ENCODE data around the gene CHN1. TPM values are rescaled to one million over a fixed set of nuclear protein-coding genes. Genes with fewer than 3 reads are reported as not detected.

Gene CHN1
- total RNA-seq, 1 donor from 2014 or later = 7.8 TPM

DNA sequence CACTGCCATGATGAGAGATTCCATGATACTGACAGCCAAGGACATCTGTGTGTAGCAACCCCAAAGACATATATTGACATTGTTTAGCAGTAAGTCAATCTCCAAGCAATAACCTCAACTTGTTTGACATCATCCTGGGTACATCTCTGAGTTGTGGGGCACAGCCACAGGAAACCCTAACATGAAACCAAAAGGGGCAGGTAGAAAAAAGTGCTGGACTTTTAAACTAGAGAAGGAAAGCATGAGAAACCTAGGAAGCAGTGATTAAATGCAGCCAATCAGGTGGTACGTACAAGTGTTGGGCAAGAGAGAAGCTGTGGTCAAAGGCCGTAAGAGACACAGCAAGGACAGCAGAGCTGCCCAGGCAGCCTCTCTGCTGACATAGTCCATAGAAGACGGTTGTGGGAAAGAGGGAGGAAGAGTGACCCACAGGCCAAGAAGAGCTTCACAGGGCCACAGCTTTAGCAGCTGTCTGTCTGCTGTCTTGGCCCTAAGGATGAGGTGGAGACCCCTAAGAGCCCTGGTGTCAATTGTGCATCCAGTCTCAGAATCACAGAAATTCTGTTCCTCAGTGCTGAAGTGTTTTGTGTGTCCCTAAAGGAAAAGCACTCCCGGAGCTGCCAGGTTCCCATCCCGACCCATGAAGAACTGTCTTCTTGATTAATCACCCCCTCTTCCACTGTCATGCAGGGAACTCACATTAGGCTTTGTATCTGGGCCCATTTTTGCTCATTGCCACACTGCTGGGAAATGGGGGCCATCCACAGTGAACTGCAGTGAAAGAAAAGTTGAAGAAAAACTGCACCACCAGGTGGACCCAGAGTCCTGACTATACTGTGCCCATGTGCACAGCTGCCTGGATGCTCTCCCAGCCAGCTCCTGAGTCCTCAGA, 25.4 kb upstream of the CHN1 start:
- Histone ChIP-seq H3K36me3 (no peaks in the 10 kb centered on the region), H3K27me3 (no peaks in the 10 kb centered on the region), H3K4me3 (no peak overlapping the region), H3K9me3 (no peaks in the 10 kb centered on the region), H3K27ac (no peak overlapping the region), H3K4me1 (peaks cover 0 to 3% of the 10 kb centered on the region in 2 donors)
- TF ChIP-seq, protein P1, sequence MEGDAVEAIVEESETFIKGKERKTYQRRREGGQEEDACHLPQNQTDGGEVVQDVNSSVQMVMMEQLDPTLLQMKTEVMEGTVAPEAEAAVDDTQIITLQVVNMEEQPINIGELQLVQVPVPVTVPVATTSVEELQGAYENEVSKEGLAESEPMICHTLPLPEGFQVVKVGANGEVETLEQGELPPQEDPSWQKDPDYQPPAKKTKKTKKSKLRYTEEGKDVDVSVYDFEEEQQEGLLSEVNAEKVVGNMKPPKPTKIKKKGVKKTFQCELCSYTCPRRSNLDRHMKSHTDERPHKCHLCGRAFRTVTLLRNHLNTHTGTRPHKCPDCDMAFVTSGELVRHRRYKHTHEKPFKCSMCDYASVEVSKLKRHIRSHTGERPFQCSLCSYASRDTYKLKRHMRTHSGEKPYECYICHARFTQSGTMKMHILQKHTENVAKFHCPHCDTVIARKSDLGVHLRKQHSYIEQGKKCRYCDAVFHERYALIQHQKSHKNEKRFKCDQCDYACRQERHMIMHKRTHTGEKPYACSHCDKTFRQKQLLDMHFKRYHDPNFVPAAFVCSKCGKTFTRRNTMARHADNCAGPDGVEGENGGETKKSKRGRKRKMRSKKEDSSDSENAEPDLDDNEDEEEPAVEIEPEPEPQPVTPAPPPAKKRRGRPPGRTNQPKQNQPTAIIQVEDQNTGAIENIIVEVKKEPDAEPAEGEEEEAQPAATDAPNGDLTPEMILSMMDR (IDR thresholded peaks at IDR 0.05) = peak in 2 of 3 experiments; percentile 20 to 51
- DNase-seq (ENCODE audit: low spot score in 2 of 2) = peak in 1 of 2 donors; percentile 65
- intact Hi-C loops (cut with DNase I) = no loop called here

DNA sequence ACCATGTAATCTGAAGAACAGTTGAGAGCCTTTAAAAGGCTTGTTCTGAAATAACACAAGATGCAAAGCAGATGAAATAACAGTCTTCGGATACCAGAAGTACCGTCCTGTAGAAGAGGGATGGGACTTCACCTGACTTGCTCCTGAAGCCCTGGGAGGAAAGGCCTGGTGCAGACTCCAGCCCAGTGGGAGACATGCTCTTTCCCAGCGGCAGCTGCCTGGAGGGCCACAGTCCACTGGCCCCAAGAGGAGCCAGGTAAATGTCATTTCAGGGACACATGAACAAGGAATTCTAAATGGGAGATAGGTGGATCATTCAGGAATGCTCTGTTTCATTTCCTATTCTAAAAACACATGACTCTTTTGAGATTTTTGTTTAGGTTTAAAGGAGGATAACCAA, 22.6 kb upstream of the CHN1 start:
- TF ChIP-seq, protein P1 (IDR thresholded peaks at IDR 0.05) = no peak
- Histone ChIP-seq H3K27me3 (no peaks in the 10 kb centered on the region), H3K36me3 (no peaks in the 10 kb centered on the region), H3K27ac (peak overlapping the region; percentile 58 to 88), H3K4me3 (no peak overlapping the region), H3K4me1 (peaks cover 0 to 3% of the 10 kb centered on the region in 2 donors), H3K9me3 (no peaks in the 10 kb centered on the region)
- no peak for DNase-seq (ENCODE audit: low spot score in 2 of 2)
- intact Hi-C loops (cut with DNase I) = loop anchor here (1.0 kb wide), 1 partner anchor 22 kb away; the partner anchor contains the start of gene CHN1

DNA sequence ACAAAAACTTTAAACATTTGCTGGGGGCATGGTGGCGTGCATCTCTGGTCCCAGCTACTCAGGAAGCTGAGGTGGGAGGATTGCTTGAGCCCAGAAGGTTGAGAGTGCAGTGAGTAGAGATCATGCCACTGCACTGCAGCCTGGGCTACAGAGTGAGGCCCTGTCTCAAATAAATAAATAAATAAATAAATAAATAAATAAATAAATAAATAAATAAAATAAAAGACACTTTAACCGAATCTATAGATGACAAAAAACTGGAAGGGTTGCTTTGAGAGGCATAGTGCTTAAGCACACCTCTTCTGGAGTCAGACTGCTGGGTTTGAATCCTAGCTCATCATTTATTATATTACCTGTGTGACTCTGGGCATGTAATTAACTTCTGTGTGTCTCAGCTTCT, 21.2 kb upstream of the CHN1 start:
- Histone ChIP-seq H3K9me3 (no peaks in the 10 kb centered on the region), H3K4me3 (no peak overlapping the region), H3K4me1 (peaks cover 0 to 3% of the 10 kb centered on the region in 2 donors), H3K36me3 (no peaks in the 10 kb centered on the region), H3K27me3 (no peaks in the 10 kb centered on the region), H3K27ac (peak overlapping the region in 1 of 2 donors; percentile 50)
- DNase-seq (ENCODE audit: low spot score in 2 of 2) = no peak
- intact Hi-C loops (cut with DNase I) = no loop called here
- TF ChIP-seq, protein P1 (IDR thresholded peaks at IDR 0.05) = no peak

DNA sequence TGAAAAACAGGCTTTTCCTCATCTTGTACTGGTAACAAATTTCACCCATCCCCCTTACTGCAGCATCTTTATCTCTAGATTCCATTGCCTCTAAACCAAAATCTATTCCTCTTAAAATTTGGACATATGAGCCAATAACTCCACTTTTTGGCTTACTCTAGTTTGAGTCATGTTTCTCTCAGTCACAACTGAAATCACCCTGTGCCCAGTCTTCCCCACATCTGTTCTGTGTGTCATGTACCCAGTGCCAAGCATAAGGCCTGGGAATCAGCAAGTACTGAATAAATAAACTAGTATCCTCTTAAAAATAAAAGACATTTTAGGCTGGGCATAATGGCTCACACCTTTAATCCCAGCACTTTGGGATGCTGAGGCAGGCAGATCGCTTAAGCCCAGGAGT, 20.8 kb upstream of the CHN1 start:
- Histone ChIP-seq H3K4me3 (no peak overlapping the region), H3K27ac (peak overlapping the region in 1 of 2 donors; percentile 50), H3K9me3 (no peaks in the 10 kb centered on the region), H3K4me1 (peaks cover 0 to 3% of the 10 kb centered on the region in 2 donors), H3K27me3 (no peaks in the 10 kb centered on the region), H3K36me3 (no peaks in the 10 kb centered on the region)
- DNase-seq (ENCODE audit: low spot score in 2 of 2) = no peak
- intact Hi-C loops (cut with DNase I) = no loop called here
- TF ChIP-seq, protein P1 (IDR thresholded peaks at IDR 0.05) = no peak

DNA sequence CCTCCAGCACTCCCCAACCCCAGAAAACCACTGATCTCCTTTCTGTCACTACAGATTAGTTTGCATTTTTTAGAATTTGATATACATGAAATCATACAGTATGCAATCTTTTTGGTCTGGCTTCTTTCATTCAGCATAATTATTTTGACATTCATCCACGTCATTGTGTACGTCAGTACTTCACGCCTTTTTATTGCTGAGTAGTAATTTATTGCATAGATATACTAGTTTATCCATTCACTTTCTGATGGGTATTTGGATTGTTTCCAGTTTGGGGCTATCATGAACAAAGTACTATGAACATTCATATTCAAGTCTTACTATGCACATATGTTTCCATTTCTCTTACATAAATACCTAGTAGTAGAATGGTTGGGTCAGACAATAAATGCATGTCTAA, 20.1 kb upstream of the CHN1 start:
- intact Hi-C loops (cut with DNase I) = no loop called here
- TF ChIP-seq, protein P1 (IDR thresholded peaks at IDR 0.05) = no peak
- H3K4me3 ChIP-seq = no peak overlapping the region

More for the DNA sequence above, 20.1 kb upstream of the CHN1 start:
- no peaks in the 10 kb centered on the region for H3K36me3 ChIP-seq
- DNase-seq (ENCODE audit: low spot score in 2 of 2) = no peak
- no peaks in the 10 kb centered on the region for H3K27me3 ChIP-seq
- H3K27ac ChIP-seq = no peak overlapping the region
- H3K9me3 ChIP-seq = no peaks in the 10 kb centered on the region
- H3K4me1 ChIP-seq = peaks cover 0 to 3% of the 10 kb centered on the region in 2 donors

Data from ascending aorta (tissue), 2 donors.